H1 (cell line): ENCODE data around the gene TRPM1. TPM values are rescaled to one million over a fixed set of nuclear protein-coding genes. Genes with fewer than 3 reads are reported as not detected.

ENCODE experiments used
- CTCF ChIA-PET: fragments of 300-600 bp; sonication (Branson Sonifier 250); formaldehyde crosslinking; loops from one replicate; lab custom pipeline; 2021; ENCODE audit not compliant: partially characterized antibody; lab: Charles Lee
- POLR2A ChIA-PET: fragments of 300-600 bp; sonication (Branson Sonifier 250); formaldehyde crosslinking; loops from one replicate; lab custom pipeline; 2021; ENCODE audit warnings: inconsistent platforms; ENCODE audit not compliant: partially characterized antibody; lab: Charles Lee
- DNase-seq, 2 experiments: peaks; one replicate each; pipeline versions ENCODE4 v3.0.0 to v3.0.0-alpha.2; 2010 to 2022; ENCODE audit warnings: low spot score in 2 of 2, low read depth in 1 of 2, mixed read lengths in 1 of 2
- FAIRE-seq: peaks from 2 replicates; lab custom pipeline; 2011; peaks lifted over from hg19 to GRCh38; lab: Jason Lieb, UNC
- H2AFZ ChIP-seq: 2 replicates; pipeline ENCODE4 v1.8.1; 2012; ENCODE audit warnings: low read length, inconsistent platforms
- H2AK5ac ChIP-seq: 2 replicates; pipeline ENCODE4 v1.6.1; 2013; ENCODE audit warnings: low read depth, low read length
- H2BK120ac ChIP-seq: replicated peaks from 2 replicates; pipeline ENCODE3; 2013; ENCODE audit warnings: low read depth, low read length, inconsistent platforms
- H2BK12ac ChIP-seq: 2 replicates; pipeline ENCODE4 v1.6.1; 2013; ENCODE audit warnings: low read depth, low read length
- H2BK15ac ChIP-seq: 2 replicates; pipeline ENCODE4 v1.6.1; 2013; ENCODE audit warnings: low read length
- H2BK20ac ChIP-seq: 2 replicates; pipeline ENCODE4 v1.6.1; 2013; ENCODE audit warnings: low read length
- H2BK5ac ChIP-seq: 2 replicates; pipeline ENCODE4 v1.6.1; 2013; ENCODE audit warnings: low read depth, low read length
- H3K14ac ChIP-seq: 2 replicates; pipeline ENCODE4 v1.6.1; 2013; ENCODE audit warnings: inconsistent platforms; ENCODE audit not compliant: insufficient read length
- H3K18ac ChIP-seq: 2 replicates; pipeline ENCODE4 v1.6.1; 2013; ENCODE audit warnings: low read length; ENCODE audit errors: extremely low read depth
- H3K23ac ChIP-seq: 2 replicates; pipeline ENCODE4 v1.6.1; 2013; ENCODE audit warnings: inconsistent platforms; ENCODE audit not compliant: insufficient read length
- H3K23me2 ChIP-seq: 2 replicates; pipeline ENCODE4 v1.6.1; 2013; ENCODE audit warnings: low read depth, low read length
- H3K27ac ChIP-seq: 2 replicates; pipeline ENCODE4 v1.6.1; 2011; ENCODE audit warnings: low read depth, low read length, inconsistent platforms
- H3K27me3 ChIP-seq, 4 experiments: replicated peaks in 1 of 4; 1 replicate in 1 of 4; 2 replicates in 3 of 4; pipeline versions ENCODE4 v1.6.1 to v1.8.1; 2011 to 2013; ENCODE audit warnings: low read length in 3 of 4, mild to moderate bottlenecking in 3 of 4, inconsistent platforms in 2 of 4, mixed read lengths in 2 of 4, moderate library complexity in 1 of 4; ENCODE audit not compliant: control insufficient read depth in 3 of 4, insufficient read depth in 3 of 4; ENCODE audit errors: extremely low read depth in 1 of 4
- H3K36me3 ChIP-seq, 4 experiments: 2 replicates each; pipeline versions ENCODE4 v1.6.1 to v1.8.1; 2011 to 2013; ENCODE audit warnings: mild to moderate bottlenecking in 4 of 4, low read length in 3 of 4, moderate library complexity in 2 of 4, control low read depth in 1 of 4, inconsistent platforms in 1 of 4; ENCODE audit not compliant: insufficient read depth in 4 of 4, control insufficient read depth in 2 of 4
- H3K4ac ChIP-seq: replicated peaks from 2 replicates; pipeline ENCODE3; 2013; ENCODE audit warnings: low read length, low read depth, mixed read lengths, inconsistent platforms; ENCODE audit not compliant: insufficient read length
- H3K4me1 ChIP-seq, 4 experiments: replicated peaks in 1 of 4; 1 replicate in 1 of 4; 2 replicates in 3 of 4; pipeline versions ENCODE4 v1.6.1 to v1.8.1; 2011 to 2013; ENCODE audit warnings: low read length in 3 of 4, inconsistent platforms in 2 of 4, mixed read lengths in 1 of 4; ENCODE audit not compliant: insufficient read depth in 4 of 4, control insufficient read depth in 3 of 4
- H3K4me2 ChIP-seq, 2 experiments: 2 replicates each; pipeline versions ENCODE4 v1.6.1 to v1.8.1; 2011 to 2013; ENCODE audit warnings: low read depth in 2 of 2, low read length in 2 of 2, control low read depth in 1 of 2, inconsistent platforms in 1 of 2, mild to moderate bottlenecking in 1 of 2; ENCODE audit not compliant: insufficient read depth in 1 of 2
- H3K4me3 ChIP-seq, 4 experiments: fragments of 200-600, 300-600 bp in 1 of 4; sonication (generic), shearing (Covaris generic), sonication (Bioruptor Twin) in 1 of 4; 2 replicates each; pipeline versions ENCODE4 v1.5.1 to v1.8.1; 2011 to 2016; ENCODE audit warnings: low read length in 4 of 4, low read depth in 3 of 4, control low read depth in 2 of 4, inconsistent platforms in 2 of 4, mild to moderate bottlenecking in 2 of 4, mixed read lengths in 1 of 4, moderate library complexity in 1 of 4; ENCODE audit not compliant: insufficient read depth in 2 of 4; ENCODE audit errors: extremely low read depth in 1 of 4
- H3K56ac ChIP-seq: replicated peaks from 2 replicates; pipeline ENCODE3; 2013; ENCODE audit warnings: low read depth, mild to moderate bottlenecking, mixed read lengths, low read length, inconsistent platforms; ENCODE audit not compliant: insufficient read length
- H3K79me1 ChIP-seq: 2 replicates; pipeline ENCODE4 v1.6.1; 2013; ENCODE audit warnings: low read depth, low read length, control low read depth
- H3K79me2 ChIP-seq, 2 experiments: 2 replicates each; pipeline versions ENCODE4 v1.6.1 to v1.8.1; 2012 to 2013; ENCODE audit warnings: low read length in 2 of 2, mild to moderate bottlenecking in 2 of 2, inconsistent platforms in 1 of 2; ENCODE audit not compliant: insufficient read depth in 2 of 2, control insufficient read depth in 1 of 2
- H3K9ac ChIP-seq, 4 experiments: replicated peaks in 1 of 4; 1 replicate in 1 of 4; 2 replicates in 3 of 4; pipeline versions ENCODE4 v1.6.1 to v1.8.1; 2011 to 2013; ENCODE audit warnings: low read depth in 3 of 4, low read length in 3 of 4, control low read depth in 2 of 4, mild to moderate bottlenecking in 2 of 4, moderate library complexity in 2 of 4, inconsistent platforms in 1 of 4; ENCODE audit errors: extremely low read depth in 1 of 4
- H3K9me3 ChIP-seq, 2 experiments: 2 replicates each; pipeline versions ENCODE4 v1.6.1 to v1.8.1; 2012 to 2013; ENCODE audit warnings: mild to moderate bottlenecking in 2 of 2, moderate library complexity in 2 of 2, control low read depth in 1 of 2, inconsistent platforms in 1 of 2, low read depth in 1 of 2, low read length in 1 of 2, mixed read lengths in 1 of 2; ENCODE audit not compliant: insufficient read depth in 2 of 2
- H4K20me1 ChIP-seq, 2 experiments: replicated peaks in 1 of 2; 2 replicates each; pipeline versions ENCODE3 to v1.8.1; 2011 to 2013; ENCODE audit warnings: inconsistent platforms in 2 of 2, low read length in 2 of 2, mild to moderate bottlenecking in 1 of 2; ENCODE audit not compliant: insufficient read depth in 2 of 2, control insufficient read depth in 1 of 2
- H4K5ac ChIP-seq: 2 replicates; pipeline ENCODE4 v1.6.1; 2013; ENCODE audit warnings: low read length, low read depth, mixed read lengths, inconsistent platforms; ENCODE audit not compliant: insufficient read length
- H4K8ac ChIP-seq: 2 replicates; pipeline ENCODE4 v1.8.0; 2013; ENCODE audit warnings: mild to moderate bottlenecking, moderate library complexity, low read length, inconsistent platforms; ENCODE audit not compliant: insufficient read depth; ENCODE audit errors: extremely low read depth
- H4K91ac ChIP-seq: replicated peaks from 2 replicates; pipeline ENCODE3; 2013; ENCODE audit warnings: low read length, mixed read lengths, inconsistent platforms; ENCODE audit not compliant: insufficient read length
- CBX5 ChIP-seq: fragments of 300-800, 300-1000 bp; sonication (generic); IDR thresholded peaks from 2 replicates; pipeline ENCODE4 v1.7.1; 2016; ENCODE audit warnings: antibody characterized with exemption, low read length, low read depth
- KDM5A ChIP-seq: fragments of 200-600 bp; IDR thresholded peaks from 2 replicates; pipeline ENCODE4 v1.7.1; 2012; ENCODE audit warnings: mild to moderate bottlenecking, low read length, inconsistent platforms, mixed read lengths
- SP4 ChIP-seq: IDR thresholded peaks from 2 replicates; pipeline ENCODE4 v1.6.1; 2012; ENCODE audit warnings: low read length, inconsistent platforms
- WGBS, 2 experiments: shearing (Covaris generic) in 1 of 2; methylation state at CpG; one replicate each; pipeline versions ENCODE4 v1.1.6 to v1.1.7; 2013 to 2015; ENCODE audit warnings: low lambda C conversion rate in 2 of 2, mixed read lengths in 2 of 2, inconsistent platforms in 1 of 2, low coverage in 1 of 2, missing lambda C conversion rate in 1 of 2; ENCODE audit not compliant: insufficient replicate concordance in 2 of 2, insufficient coverage in 1 of 2, insufficient read length in 1 of 2; ENCODE audit errors: extremely low coverage in 1 of 2, missing lambda C conversion rate in 1 of 2; 5-methylcytosine and 5-hydroxymethylcytosine counted together
- polyA plus RNA-seq, 7 experiments: library from polyadenylated mRNA; depleted of rRNA in 3 of 7; stranded (reverse) in 5 of 7; unstranded in 2 of 7; fragments of >200 nt in 5 of 7; fragments of 200-250 nt in 2 of 7; gene quantifications; 1 replicate in 5 of 7; 2 replicates in 1 of 7; 4 replicates in 1 of 7; pipeline versions ENCODE4 v1.2.1 to v1.2.3, GENCODE V29; 2011 to 2013; ENCODE audit warnings: missing spikeins in 2 of 7, mixed read lengths in 2 of 7
- total RNA-seq: library from RNA; stranded (reverse); fragmentation: NEBNext Ultra II Directional; extraction: Animal tissue kit (Norgen Biotek cat#: 25700); gene quantifications from 2 replicates; pipeline ENCODE4 v1.2.1, GENCODE V29; 2021

TRPM1 gene
- total and polyA plus RNA-seq, 2 of the 8 experiments (the other 6 are each of a cell fraction or from before 2014, with no cell fraction given) = 0.05 TPM; not detected in 1

DNA sequence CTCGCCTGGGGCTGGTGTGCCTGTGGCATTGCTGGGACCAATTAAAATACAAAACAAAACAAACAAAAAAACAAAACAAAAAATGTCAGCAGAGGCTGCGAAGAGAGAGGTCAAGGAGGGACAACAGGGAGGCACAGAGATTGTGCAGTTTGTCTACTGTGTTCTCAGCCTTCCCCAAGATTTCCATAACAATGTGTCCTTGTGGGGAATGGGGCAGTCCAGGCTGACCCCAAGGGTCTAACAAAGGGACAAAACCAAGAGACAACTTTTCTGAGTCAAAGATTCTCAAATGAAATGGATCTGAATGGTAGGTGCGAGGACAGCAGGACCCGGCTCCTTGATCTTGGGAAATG lies 46.4 kb upstream of the TRPM1 start:
- Histone ChIP-seq H2AK5ac (no peak overlapping the region), H3K23me2 (no peaks in the 10 kb centered on the region), H3K9ac (no peak overlapping the region), H3K4ac (no peak overlapping the region), H3K18ac (no peak overlapping the region; the same call in 1 of the 2 replicates), H3K79me1 (no peaks in the 10 kb centered on the region), H3K14ac (no peak overlapping the region), H2BK20ac (peak overlapping the region; percentile 82; the same call in 1 of the 2 replicates), H3K4me2 (peak overlapping the region in 1 of 2 experiments; percentile 44; a peak in 2 of 4 replicates), H4K20me1 (no peaks in the 10 kb centered on the region), H4K91ac (peak overlapping the region; percentile 14), H3K4me1 (peaks cover 5 to 29% (median 23%) of the 10 kb centered on the region in 4 experiments)
- no peak for FAIRE-seq
- no peak for DNase-seq
- TF ChIP-seq CBX5 = no peak
- no peak for TF ChIP-seq KDM5A
- TF ChIP-seq SP4 = no peak
- TF ChIP-seq, all 59 proteins: peak for 0
- Histone ChIP-seq H3K79me2 (no peaks in the 10 kb centered on the region), H2BK5ac (no peak overlapping the region), H3K27ac (no peak overlapping the region), H3K23ac (no peak overlapping the region), H3K36me3 (no peaks in the 10 kb centered on the region), H4K8ac (no peak overlapping the region), H3K56ac (no peak overlapping the region), H3K27me3 (no peaks in the 10 kb centered on the region), H3K4me3 (no peak overlapping the region), H3K9me3 (no peaks in the 10 kb centered on the region; a peak in 1 of 4 replicates), H2AFZ (no peak overlapping the region), H4K5ac (no peak overlapping the region), H2BK15ac (no peak overlapping the region), H2BK12ac (peak overlapping the region; percentile 89), H2BK120ac (no peak overlapping the region)
- WGBS, 2 experiments = 74% methylated on average over 4 of the region's 4 CpGs; no CpG with 5 or more reads in 1 of the 2 experiments
- ChIA-PET CTCF (interaction anchor here (0.7 to 2.6 kb wide), 5 partner anchors 19 to 289 kb away, joined by 3 to 15 read pairs (median 3); no protein-coding TSS in a partner anchor), POLR2A (interaction anchor here (1.6 kb wide), 1 partner anchor 17 kb away, joined by 3 read pairs; no protein-coding TSS in a partner anchor)
